ENCODE measurements around the gene CYB5R4.

CYB5R4 gene

DNA sequence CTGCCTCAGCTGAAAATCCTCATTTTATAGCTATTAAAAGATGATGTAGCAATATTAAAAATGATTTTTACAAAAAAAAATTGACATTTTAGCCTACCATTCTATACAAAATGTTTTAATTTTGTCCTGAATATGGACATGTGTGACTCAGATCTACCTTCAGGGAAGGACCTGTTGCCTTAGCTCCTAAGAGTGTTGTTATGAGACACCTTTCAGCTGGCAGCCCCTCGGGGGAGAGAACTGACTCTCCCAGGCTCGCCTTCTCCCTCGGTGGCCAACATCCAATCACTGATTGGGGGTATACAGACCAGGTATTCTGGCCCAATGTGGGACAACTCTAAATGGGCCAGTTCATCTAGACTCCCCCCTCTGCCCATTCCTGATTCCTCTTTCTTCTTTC, 141.6 kb downstream of the CYB5R4 start:
- no peak for DNase-seq

DNA sequence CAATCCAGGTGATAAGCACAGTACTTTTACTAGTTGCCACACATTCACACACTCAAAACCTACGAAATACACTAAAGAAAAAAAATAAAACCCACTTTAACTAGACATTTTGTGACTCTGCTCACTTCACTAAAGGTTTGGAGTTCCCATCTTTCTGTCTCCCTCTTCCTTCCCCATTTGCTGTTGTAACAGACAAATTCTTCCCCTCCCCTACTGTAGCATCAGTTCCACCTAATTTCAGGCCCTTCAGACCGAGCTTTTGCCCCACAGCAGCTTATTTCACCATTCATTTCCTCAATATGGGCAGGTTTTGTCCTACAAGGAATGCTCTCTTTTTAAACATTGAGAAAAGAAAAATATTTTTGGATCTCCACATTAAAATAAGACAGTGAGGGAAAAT, 142.7 kb downstream of the CYB5R4 start:
- DNase-seq: no peak

DNA sequence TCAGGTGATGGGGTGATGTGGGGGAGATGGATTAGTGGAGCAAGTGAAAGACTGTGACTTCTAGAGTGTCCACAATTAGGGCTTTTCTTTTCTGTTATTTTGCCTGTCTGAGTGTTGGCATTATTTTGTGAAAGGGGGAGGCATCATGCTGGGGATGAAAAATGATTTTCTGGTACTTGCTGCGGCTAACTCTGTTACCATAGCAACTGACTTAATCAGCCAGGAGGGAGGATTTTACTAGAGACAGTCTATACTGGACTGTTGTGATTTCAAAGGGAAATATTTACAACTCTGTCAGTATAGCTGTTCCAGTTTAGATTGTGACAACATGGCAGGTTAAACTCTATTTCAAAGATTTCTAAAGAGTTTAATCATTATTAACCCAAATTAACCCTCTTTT, 143.6 kb downstream of the CYB5R4 start:
- no peak for DNase-seq

DNA sequence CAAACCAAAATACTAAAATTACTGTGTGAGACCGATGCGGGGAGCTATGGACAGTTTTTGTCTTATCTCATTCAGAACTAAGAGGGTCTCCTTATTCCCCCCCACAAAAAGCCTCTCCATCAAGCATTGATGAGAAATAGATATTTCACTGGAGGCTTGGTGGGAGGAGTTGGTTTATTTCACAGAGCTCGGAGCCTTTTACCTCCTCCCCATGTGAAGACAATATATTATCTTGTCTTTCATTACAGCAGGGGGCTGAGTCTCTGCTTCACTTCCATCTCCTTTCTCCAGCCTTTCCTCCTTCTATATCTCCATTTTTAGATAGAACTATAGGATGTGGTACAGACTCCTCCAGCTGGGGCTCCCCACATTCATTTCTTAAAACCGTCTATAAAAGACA, 144.2 kb downstream of the CYB5R4 start:
- DNase-seq: no peak

DNA sequence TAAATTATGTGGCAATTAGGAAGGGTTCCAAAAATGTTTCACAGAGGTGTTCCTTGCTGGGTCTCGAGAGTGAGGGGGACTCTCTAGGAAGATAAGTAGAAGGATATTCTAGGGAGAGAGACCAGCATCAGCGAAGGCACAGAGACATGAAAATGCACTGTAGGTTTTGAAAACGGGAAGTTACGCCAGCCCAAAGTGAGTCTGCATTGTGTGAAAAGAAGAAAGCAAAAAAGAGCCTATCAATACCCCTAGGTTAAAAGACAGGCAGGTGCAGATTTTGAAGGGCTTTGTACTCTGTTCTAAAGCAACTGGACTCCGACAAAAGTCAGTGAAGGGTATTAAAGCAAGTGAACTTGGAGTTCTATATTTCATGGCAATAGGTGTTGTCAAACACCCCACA, 148.4 kb downstream of the CYB5R4 start:
- DNase-seq: no peak

DNA sequence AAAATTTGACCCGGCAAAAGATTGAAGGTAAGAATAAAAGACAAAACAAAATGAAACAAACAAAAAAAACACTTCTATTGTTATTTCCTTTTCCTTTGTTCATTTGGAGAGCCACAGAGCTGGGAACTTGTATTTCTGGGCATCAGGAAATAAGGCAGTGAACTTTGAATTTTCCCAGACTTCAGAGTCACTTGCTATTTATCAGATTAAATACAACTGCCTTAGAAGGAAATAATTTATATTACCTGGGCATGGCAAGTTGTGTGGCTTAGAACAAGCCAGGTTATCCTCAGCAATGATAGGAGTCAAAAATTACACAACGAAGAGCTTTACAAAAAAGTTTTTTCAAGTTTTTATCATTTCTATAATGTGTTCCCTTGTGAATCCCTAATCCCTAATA, 153.9 kb downstream of the CYB5R4 start:
- no peak for DNase-seq

DNA sequence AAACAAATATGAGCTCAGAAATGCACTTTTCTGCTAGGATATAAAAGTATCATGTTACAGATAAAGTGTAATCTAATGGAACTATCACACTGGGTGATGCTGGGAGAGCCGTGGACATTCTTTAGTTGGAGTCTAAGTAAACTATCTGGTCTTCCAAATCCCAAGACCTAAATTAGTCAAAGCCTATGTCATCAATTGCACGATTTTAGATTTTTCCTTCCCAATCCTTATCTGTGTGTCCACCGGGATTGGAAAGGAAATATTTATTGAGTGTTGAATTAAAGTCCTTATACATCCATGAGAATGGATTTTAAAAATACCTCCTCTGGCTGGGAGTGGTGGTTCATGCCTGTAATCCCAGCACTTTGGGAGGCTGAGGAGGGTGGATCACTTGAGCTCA, 154.4 kb downstream of the CYB5R4 start:
- no peak for DNase-seq

DNA sequence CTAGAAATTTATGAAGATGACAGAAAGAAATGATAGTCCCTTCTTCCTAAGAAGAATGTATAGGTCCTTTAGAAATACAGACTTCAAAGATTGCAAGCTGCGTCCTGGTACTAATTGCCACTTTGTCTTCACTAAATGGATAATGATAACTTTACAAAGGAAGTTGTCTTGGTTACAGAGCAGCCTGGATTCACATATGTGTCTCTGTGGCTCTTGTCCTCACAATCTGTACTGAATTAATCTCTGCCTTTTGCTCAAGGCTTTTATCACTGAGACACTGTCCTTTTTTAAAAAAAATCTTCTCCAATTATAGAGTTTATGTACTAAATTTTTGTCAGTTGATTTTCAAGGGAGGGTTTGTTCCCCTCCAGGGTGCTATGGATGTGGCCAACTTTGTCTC, 156.5 kb downstream of the CYB5R4 start:
- DNase-seq: no peak

All from NCI-H187 treated with DMSO at 0.1 percent for 48 hours (cell line).